Astrocyte of the spinal cord (primary cell): ENCODE measurements around the gene SENP7.

Experiments
- DNase-seq: peaks from one replicate; pipeline ENCODE4 v3.0.0; 2011; ENCODE audit warnings: low read depth, low spot score
- H3K4me3 ChIP-seq: 2 replicates; pipeline ENCODE4 v1.5.1; 2011; ENCODE audit warnings: low read depth, mild to moderate bottlenecking, low read length, moderate library complexity
- CTCF ChIP-seq: IDR thresholded peaks from 2 replicates; pipeline ENCODE4 v1.5.1; 2012; ENCODE audit warnings: low read depth, mild to moderate bottlenecking, low read length, inconsistent platforms
- in situ Hi-C: cut with HindIII; loops from 2 replicates; pipeline ENCODE4 v1.10.0; 2017; ENCODE audit warnings: low sequenced_read_pairs

Gene SENP7

GRCh38 chr3:101292027-101292426 is 221.0 kb downstream of the SENP7 start:
- in situ Hi-C loops = no loop called here
- no peak for TF ChIP-seq CTCF
- DNase-seq = peak; percentile 29
- H3K4me3 ChIP-seq = no peak overlapping the region

- no peak for TF ChIP-seq CTCF
- no peak for DNase-seq
- in situ Hi-C loops = no loop called here
- H3K4me3 ChIP-seq = no peak overlapping the region
Measured at GRCh38 chr3:101288294-101288693, 224.7 kb downstream of the SENP7 start.

- no peak for TF ChIP-seq CTCF
- H3K4me3 ChIP-seq = no peak overlapping the region
- DNase-seq = no peak
- in situ Hi-C loops = no loop called here
Measured at GRCh38 chr3:101284757-101285156, 228.3 kb downstream of the SENP7 start.

GRCh38 chr3:101281521-101282030 is 231.4 kb downstream of the SENP7 start:
- in situ Hi-C loops = no loop called here
- no peak overlapping the region for H3K4me3 ChIP-seq
- no peak for TF ChIP-seq CTCF

GRCh38 chr3:101279765-101280385 is 233.1 kb downstream of the SENP7 start:
- in situ Hi-C loops = no loop called here
- H3K4me3 ChIP-seq = no peak overlapping the region
- no peak for DNase-seq
- TF ChIP-seq CTCF = no peak

More at GRCh38 chr3:101281521-101282030, 231.4 kb downstream of the SENP7 start:
- peak; percentile 14 for DNase-seq

- TF ChIP-seq CTCF = no peak
- H3K4me3 ChIP-seq = no peak overlapping the region
- DNase-seq = peak; percentile 12
- in situ Hi-C loops = no loop called here
Measured at GRCh38 chr3:101279162-101279561, 233.8 kb downstream of the SENP7 start.
